Common myeloid progenitor, CD34-positive (primary cell): ENCODE results near the gene SLC17A9.

Experiments used
- CTCF ChIA-PET: fragments of 350-600 bp; sonication (Branson Sonifier 250); formaldehyde crosslinking; loops from one replicate; lab custom pipeline; 2021; ENCODE audit warnings: antibody characterized with exemption; lab: Charles Lee
- POLR2A ChIA-PET: fragments of 350-600 bp; sonication (Branson Sonifier 250); formaldehyde crosslinking; loops from one replicate; lab custom pipeline; 2021; ENCODE audit warnings: antibody characterized with exemption; lab: Charles Lee
- DNase-seq, 3 donors: peaks; one replicate each; pipeline versions ENCODE4 v3.0.0 to v3.0.0-alpha.2; 2013
- H3K27ac ChIP-seq, 2 experiments: 1 replicate in 1 of 2; 2 replicates in 1 of 2; pipeline ENCODE4 v1.7.0; 2013; ENCODE audit warnings: inconsistent platforms in 2 of 2, low read length in 2 of 2, mild to moderate bottlenecking in 2 of 2, low read depth in 1 of 2, moderate library complexity in 1 of 2; ENCODE audit not compliant: severe bottlenecking in 2 of 2, insufficient read depth in 1 of 2, poor library complexity in 1 of 2
- H3K27me3 ChIP-seq, 5 experiments: replicated peaks in 2 of 5; 1 replicate in 3 of 5; 2 replicates in 2 of 5; pipeline versions ENCODE4 v1.6.1 to v1.7.0; 2013; ENCODE audit warnings: low read length in 4 of 5, mild to moderate bottlenecking in 2 of 5, moderate library complexity in 2 of 5, inconsistent platforms in 1 of 5; ENCODE audit not compliant: insufficient read depth in 5 of 5, control insufficient read depth in 4 of 5
- H3K36me3 ChIP-seq, 4 experiments: 1 replicate in 2 of 4; 2 replicates in 2 of 4; pipeline versions ENCODE4 v1.6.1 to v1.7.0; 2013; ENCODE audit warnings: low read length in 3 of 4, control low read depth in 1 of 4, mild to moderate bottlenecking in 1 of 4; ENCODE audit not compliant: control insufficient read depth in 4 of 4, insufficient read depth in 4 of 4
- H3K4me1 ChIP-seq, 4 experiments: 1 replicate in 3 of 4; 2 replicates in 1 of 4; pipeline versions ENCODE4 v1.6.1 to v1.7.1; 2013; ENCODE audit warnings: low read length in 3 of 4, mild to moderate bottlenecking in 3 of 4, control low read depth in 1 of 4, inconsistent platforms in 1 of 4, moderate library complexity in 1 of 4; ENCODE audit not compliant: control insufficient read depth in 4 of 4, insufficient read depth in 4 of 4; ENCODE audit errors: control extremely low read depth in 1 of 4
- H3K4me3 ChIP-seq, 7 experiments: 1 replicate in 4 of 7; 2 replicates in 3 of 7; pipeline versions ENCODE4 v1.5.1 to v1.7.0; 2013; ENCODE audit warnings: mild to moderate bottlenecking in 7 of 7, low read length in 6 of 7, moderate library complexity in 6 of 7, inconsistent platforms in 2 of 7, low read depth in 2 of 7, control low read depth in 1 of 7; ENCODE audit not compliant: insufficient read depth in 4 of 7, control insufficient read depth in 1 of 7; ENCODE audit errors: extremely low read depth in 1 of 7
- H3K9me3 ChIP-seq, 5 experiments: 1 replicate in 4 of 5; 2 replicates in 1 of 5; pipeline versions ENCODE4 v1.6.1 to v1.7.1; 2013; ENCODE audit warnings: low read length in 4 of 5, mild to moderate bottlenecking in 2 of 5, inconsistent platforms in 1 of 5, low read depth in 1 of 5, moderate library complexity in 1 of 5; ENCODE audit not compliant: control insufficient read depth in 4 of 5, insufficient read depth in 2 of 5; ENCODE audit errors: control extremely low read depth in 1 of 5
- WGBS: methylation state at CpG from one replicate; pipeline ENCODE4 v1.1.5; 2013; ENCODE audit not compliant: insufficient coverage; 5-methylcytosine and 5-hydroxymethylcytosine counted together

SLC17A9 gene

GRCh38 chr20:62977613-62978560 is 25.4 kb downstream of the SLC17A9 start:
- WGBS, result 20% methylated on average over 35 of the region's 38 CpGs
- Histone ChIP-seq H3K36me3 (no peaks in the 10 kb centered on the region), H3K4me3 (peak overlapping the region in 3 of 7 experiments; percentile 14 to 37 (median 15)), H3K9me3 (no peaks in the 10 kb centered on the region), H3K27ac (no peak overlapping the region), H3K27me3 (peaks cover 0 to 30% (median 19%) of the 10 kb centered on the region in 5 experiments), H3K4me1 (peaks cover 5 to 70% (median 60%) of the 10 kb centered on the region in 4 experiments)
- peak; percentile 87 to 98 (median 97) for DNase-seq
- ChIA-PET POLR2A (interaction anchor here (2.5 to 4.1 kb wide), 2 partner anchors 22 to 28 kb away, joined by 12 to 24 read pairs; partner anchors contain the start of gene BHLHE23), CTCF (interaction anchor here (0.7 to 3.3 kb wide), 8 partner anchors 14 to 75 kb away, joined by 3 to 12 read pairs (median 4); no protein-coding TSS in a partner anchor)

- 7% methylated on average over 12 of the region's 13 CpGs for whole genome bisulfite sequencing
Measured at GRCh38 chr20:62978561-62978943, 26.0 kb downstream of the SLC17A9 start.

GRCh38 chr20:62979310-62979709 is 26.8 kb downstream of the SLC17A9 start:
- H3K4me3 ChIP-seq, result peak overlapping the region in 2 of 7 experiments; percentile 26 to 59
- DNase-seq, result peak in 2 of 3 donors; percentile 46 to 57
- WGBS, result 47% methylated on average over 11 of the region's 14 CpGs
- ChIA-PET POLR2A (interaction anchor here (2.0 to 4.1 kb wide), 3 partner anchors 21 to 30 kb away, joined by 8 to 24 read pairs (median 12); partner anchors contain the start of gene BHLHE23), CTCF (interaction anchor here (1.0 to 3.3 kb wide), 8 partner anchors 9 to 48 kb away, joined by 3 to 12 read pairs (median 4); no protein-coding TSS in a partner anchor)
- H3K9me3 ChIP-seq, result no peaks in the 10 kb centered on the region
- H3K27ac ChIP-seq, result no peak overlapping the region
- no peaks in the 10 kb centered on the region for H3K36me3 ChIP-seq
- peaks cover 5 to 68% (median 58%) of the 10 kb centered on the region in 4 experiments for H3K4me1 ChIP-seq
- H3K27me3 ChIP-seq, result peaks cover 0 to 17% (median 15%) of the 10 kb centered on the region in 5 experiments

More at GRCh38 chr20:62978561-62978943, 26.0 kb downstream of the SLC17A9 start:
- H3K9me3 ChIP-seq, result no peaks in the 10 kb centered on the region
- peak overlapping the region in 2 of 7 experiments; percentile 15 to 37 for H3K4me3 ChIP-seq
- H3K27me3 ChIP-seq, result peaks cover 0 to 23% (median 16%) of the 10 kb centered on the region in 5 experiments
- peaks cover 5 to 68% (median 58%) of the 10 kb centered on the region in 4 experiments for H3K4me1 ChIP-seq
- DNase-seq, result peak in 2 of 3 donors; percentile 75 to 76
- ChIA-PET CTCF (interaction anchor here (0.7 to 3.3 kb wide), 9 partner anchors 13 to 76 kb away, joined by 3 to 12 read pairs (median 4); no protein-coding TSS in a partner anchor), POLR2A (interaction anchor here (2.5 to 4.1 kb wide), 2 partner anchors 22 to 27 kb away, joined by 12 to 24 read pairs; partner anchors contain the start of gene BHLHE23)
- no peaks in the 10 kb centered on the region for H3K36me3 ChIP-seq
- no peak overlapping the region for H3K27ac ChIP-seq

GRCh38 chr20:62979876-62980373 is 27.4 kb downstream of the SLC17A9 start:
- ChIA-PET CTCF (interaction anchor here (1.0 to 3.3 kb wide), 10 partner anchors 7 to 76 kb away, joined by 3 to 16 read pairs (median 4); no protein-coding TSS in a partner anchor), POLR2A (interaction anchor here (2.0 to 4.1 kb wide), 2 partner anchors 26 to 29 kb away, joined by 8 to 24 read pairs; partner anchors contain the start of gene BHLHE23)
- WGBS, result 6% methylated on average over 19 of the region's 19 CpGs
- no peak overlapping the region for H3K27ac ChIP-seq
- peak overlapping the region in 3 of 7 experiments; percentile 2 to 59 (median 43) for H3K4me3 ChIP-seq
- H3K36me3 ChIP-seq, result no peaks in the 10 kb centered on the region
- H3K27me3 ChIP-seq, result peaks cover 0 to 15% (median 10%) of the 10 kb centered on the region in 5 experiments
- H3K4me1 ChIP-seq, result peaks cover 5 to 68% (median 58%) of the 10 kb centered on the region in 4 experiments
- DNase-seq, result peak in 2 of 3 donors; percentile 25 to 49
- no peaks in the 10 kb centered on the region for H3K9me3 ChIP-seq

GRCh38 chr20:62980380-62980960 is 28.0 kb downstream of the SLC17A9 start:
- no peaks in the 10 kb centered on the region for H3K9me3 ChIP-seq
- peak overlapping the region in 4 of 7 experiments; percentile 2 to 59 (median 23) for H3K4me3 ChIP-seq
- H3K36me3 ChIP-seq, result no peaks in the 10 kb centered on the region
- H3K27me3 ChIP-seq, result peaks cover 0 to 14% (median 5%) of the 10 kb centered on the region in 5 experiments
- POLR2A ChIA-PET, result interaction anchor here (1.7 to 4.1 kb wide), 3 partner anchors 19 to 28 kb away, joined by 7 to 24 read pairs (median 8); partner anchors contain the start of gene BHLHE23
- DNase-seq, result peak in 2 of 3 donors; percentile 83 to 91
- WGBS, result 6% methylated on average over 12 of the region's 19 CpGs
- H3K4me1 ChIP-seq, result peaks cover 5 to 68% (median 58%) of the 10 kb centered on the region in 4 experiments
- H3K27ac ChIP-seq, result no peak overlapping the region
- CTCF ChIA-PET, result interaction anchor here (1.0 to 3.3 kb wide), 9 partner anchors 8 to 77 kb away, joined by 3 to 16 read pairs (median 6); no protein-coding TSS in a partner anchor

GRCh38 chr20:62980970-62981369 is 28.5 kb downstream of the SLC17A9 start:
- no peak overlapping the region for H3K27ac ChIP-seq
- POLR2A ChIA-PET, result interaction anchor here (1.7 to 4.1 kb wide), 3 partner anchors 18 to 28 kb away, joined by 7 to 24 read pairs (median 8); partner anchors contain the start of gene BHLHE23
- WGBS, result 1% methylated on average over 22 of the region's 28 CpGs
- DNase-seq, result peak; percentile 70 to 89 (median 88)
- peaks cover 0 to 13% (median 5%) of the 10 kb centered on the region in 5 experiments for H3K27me3 ChIP-seq
- peak overlapping the region in 2 of 7 experiments; percentile 6 to 59 for H3K4me3 ChIP-seq
- H3K4me1 ChIP-seq, result peaks cover 5 to 68% (median 58%) of the 10 kb centered on the region in 4 experiments
- H3K36me3 ChIP-seq, result no peaks in the 10 kb centered on the region
- CTCF ChIA-PET, result interaction anchor here (1.6 to 3.3 kb wide), 4 partner anchors 8 to 27 kb away, joined by 6 to 16 read pairs (median 12); no protein-coding TSS in a partner anchor
- no peaks in the 10 kb centered on the region for H3K9me3 ChIP-seq
